K562 (cell line): ENCODE measurements around the gene WNK2. TPM values are rescaled to one million over a fixed set of nuclear protein-coding genes. Genes with fewer than 3 reads are reported as not detected.

Experiments
- ATAC-seq: fragments of 200-7000 bp; cut with Tn5 transposase; 3 replicates; pipeline ENCODE4 v1.9.1; 2020; ENCODE audit warnings: moderate library complexity
- BruUV-seq: library from RNA; stranded (reverse); fragments of 400-500 nt; replicated peaks from 2 replicates; lab custom pipeline; 2021; lab: Mats Ljungman, UMichigan
- CTCF ChIA-PET: fragments of 300-600 bp; formaldehyde crosslinking; extraction: SDS; loops from one replicate; lab custom pipeline; 2021; ENCODE audit warnings: low intra/inter-chr PET ratio; lab: Yijun Ruan, JAX
- POLR2A ChIA-PET: fragments of 300-600, 350-650 bp; sonication (Branson Sonifier 250); formaldehyde crosslinking; extraction: SDS; loops from one replicate; lab custom pipeline; 2021; ENCODE audit warnings: antibody characterized with exemption, inconsistent platforms; lab: Yijun Ruan, JAX
- DNase-seq, 4 experiments: peaks; one replicate each; pipeline versions ENCODE4 v3.0.0 to v3.0.0-alpha.2; 2011 to 2018; ENCODE audit warnings: low spot score in 3 of 4, mixed read lengths in 3 of 4; ENCODE audit errors: extremely low read depth in 1 of 4
- FAIRE-seq: peaks from 2 replicates; lab custom pipeline; 2011; peaks lifted over from hg19 to GRCh38; lab: Jason Lieb, UNC
- H2AFZ ChIP-seq: 2 replicates; pipeline ENCODE4 v1.6.0; 2011; ENCODE audit warnings: low read depth, low read length, control low read depth, inconsistent platforms
- H3K27ac ChIP-seq: fragments of 200-600 bp; 3 replicates; pipeline ENCODE4 v1.8.0; 2011; ENCODE audit warnings: low read depth, mild to moderate bottlenecking, control low read depth, inconsistent platforms, low read length, moderate library complexity, mixed read lengths; ENCODE audit errors: extremely low read depth
- H3K27me3 ChIP-seq, 2 experiments: fragments of 300-600 bp in 1 of 2; 2 replicates in 1 of 2; 3 replicates in 1 of 2; pipeline versions ENCODE4 v1.6.0 to v1.8.0; 2011; ENCODE audit warnings: inconsistent platforms in 2 of 2, low read length in 2 of 2, mild to moderate bottlenecking in 1 of 2, mixed read lengths in 1 of 2, moderate library complexity in 1 of 2; ENCODE audit not compliant: control insufficient read depth in 2 of 2, insufficient read depth in 2 of 2
- H3K36me3 ChIP-seq: fragments of 300-600 bp; 3 replicates; pipeline ENCODE4 v1.8.0; 2011; ENCODE audit warnings: mild to moderate bottlenecking, low read length, inconsistent platforms; ENCODE audit not compliant: control insufficient read depth, insufficient read depth
- H3K4me1 ChIP-seq, 2 experiments: fragments of 200-600 bp in 1 of 2; replicated peaks in 1 of 2; 2 replicates in 1 of 2; 3 replicates in 1 of 2; pipeline versions ENCODE4 v1.5.1 to v1.8.0; 2011; ENCODE audit warnings: inconsistent platforms in 2 of 2, low read length in 2 of 2, mild to moderate bottlenecking in 1 of 2, mixed read lengths in 1 of 2, moderate library complexity in 1 of 2; ENCODE audit not compliant: control insufficient read depth in 2 of 2, insufficient read depth in 2 of 2
- H3K4me2 ChIP-seq: 2 replicates; pipeline ENCODE4 v1.6.1; 2011; ENCODE audit warnings: low read length, control low read depth, inconsistent platforms, mixed read lengths; ENCODE audit not compliant: insufficient read depth
- H3K4me3 ChIP-seq: fragments of 200-600 bp; sonication (generic), shearing (Covaris generic); 2 replicates; pipeline ENCODE4 v1.5.1; 2016; ENCODE audit warnings: control low read depth, inconsistent platforms
- H3K79me2 ChIP-seq: fragments of 200-600 bp; 3 replicates; pipeline ENCODE4 v1.8.0; 2011; ENCODE audit warnings: low read length, inconsistent platforms; ENCODE audit not compliant: control insufficient read depth, insufficient read depth
- H3K9ac ChIP-seq, 2 experiments: 2 replicates each; pipeline versions ENCODE4 v1.6.0 to v1.6.1; 2011; ENCODE audit warnings: low read depth in 2 of 2, low read length in 2 of 2, control low read depth in 1 of 2, inconsistent platforms in 1 of 2, mild to moderate bottlenecking in 1 of 2, mixed read lengths in 1 of 2; ENCODE audit not compliant: insufficient read depth in 1 of 2
- H3K9me1 ChIP-seq: one replicate; pipeline ENCODE4 v1.6.0; 2011; ENCODE audit warnings: inconsistent platforms, mild to moderate bottlenecking, low read length, moderate library complexity; ENCODE audit not compliant: control insufficient read depth, insufficient read depth
- H3K9me3 ChIP-seq: replicated peaks from 2 replicates; pipeline ENCODE4 v1.5.1; 2011; ENCODE audit warnings: low read depth, low read length, inconsistent platforms; ENCODE audit not compliant: control insufficient read depth, insufficient read depth
- H4K20me1 ChIP-seq: replicated peaks from 2 replicates; pipeline ENCODE4 v1.6.1; 2011; ENCODE audit warnings: low read length, inconsistent platforms, mixed read lengths; ENCODE audit not compliant: control insufficient read depth, insufficient read depth
- ELK3 ChIP-seq: fragments of 450-650 bp; formaldehyde crosslinking; IDR thresholded peaks from 2 replicates; pipeline ENCODE4 v1.4.0; 2020; ENCODE audit warnings: mild to moderate bottlenecking
- NELFE ChIP-seq: IDR thresholded peaks from 2 replicates; pipeline ENCODE4 v1.6.1; 2011; ENCODE audit warnings: mild to moderate bottlenecking; ENCODE audit not compliant: insufficient read depth, insufficient read length
- NR2F6 ChIP-seq: fragments of 450-650 bp; formaldehyde crosslinking; IDR thresholded peaks from 2 replicates; pipeline ENCODE4 v1.4.0; 2020; ENCODE audit warnings: mild to moderate bottlenecking
- SP1 ChIP-seq: sonication (generic); formaldehyde crosslinking; IDR thresholded peaks from 2 replicates; pipeline ENCODE4 v1.8.1; 2022; ENCODE audit warnings: mild to moderate bottlenecking, missing genetic modification reagents
- WGBS: fragments of 100-300 bp; shearing (Covaris generic); methylation state at CpG from one replicate; pipeline ENCODE4 v1.1.6; 2016; ENCODE audit warnings: low coverage, mixed read lengths; ENCODE audit not compliant: insufficient coverage; ENCODE audit errors: missing lambda C conversion rate; 5-methylcytosine and 5-hydroxymethylcytosine counted together
- in situ Hi-C: fragments of 300-500 bp; cut with MboI; formaldehyde crosslinking; loops from 4 replicates; pipeline ENCODE4 v1.15.0; 2018; ENCODE audit warnings: inconsistent platforms, mixed read lengths
- intact Hi-C: fragments of 100-400 bp; cut with micrococcal nuclease; formaldehyde crosslinking; loops from 2 replicates; pipeline ENCODE4 v1.14.2; 2022
- polyA plus RNA-seq, 8 experiments: library from polyadenylated mRNA; depleted of rRNA in 4 of 8; stranded (reverse) in 5 of 8; unstranded in 3 of 8; fragments of >200 nt; fragmentation: Nextera tagmentation in 2 of 8; fragmentation: Illumina TruSeq in 1 of 8; extraction: Ambion mirVana in 2 of 8; extraction: Trizol in 1 of 8; gene quantifications; 2 replicates each; pipeline versions ENCODE4 v1.2.1 to v1.2.3, GENCODE V29; 2011 to 2014; ENCODE audit warnings: inconsistent platforms in 1 of 8, missing spikeins in 1 of 8
- total RNA-seq, 7 experiments: library from RNA; depleted of rRNA in 6 of 7; stranded (reverse); fragments of >200 nt in 6 of 7; fragmentation: Illumina TruSeq in 2 of 7; extraction: Trizol in 2 of 7; gene quantifications; 2 replicates each; pipeline versions ENCODE4 v1.2.1 to v1.2.3, GENCODE V29; 2011 to 2021; ENCODE audit warnings: low replicate concordance in 1 of 7

The WNK2 gene
- total and polyA plus RNA-seq, 9 of the 15 experiments (the other 6 are each of a cell fraction or from before 2014, with no cell fraction given): 0.36 to 3.3 (median 0.64) TPM; not detected in 2

DNA sequence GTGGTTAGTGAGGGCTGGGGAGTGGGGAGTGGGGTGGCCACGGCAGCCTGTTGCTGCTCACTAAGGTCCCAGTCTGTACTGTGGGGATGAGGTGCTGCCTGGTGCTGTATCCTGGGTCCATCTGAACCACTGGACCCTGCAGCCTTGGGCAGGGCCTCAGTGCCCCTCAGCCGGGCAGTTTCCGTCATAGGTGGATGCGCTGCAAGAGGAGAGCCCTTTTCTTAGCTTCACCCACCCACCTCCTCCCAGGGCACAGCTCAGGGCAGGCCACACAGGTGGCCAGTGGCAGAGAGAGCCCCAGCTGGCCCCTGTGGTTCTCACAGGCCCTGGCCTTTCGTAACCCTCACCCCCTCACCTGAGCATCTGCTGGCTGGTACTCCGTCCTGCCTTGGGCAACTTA, 46.2 kb downstream of the WNK2 start (continued):
- TF ChIP-seq ELK3 (CRISPR knock-in tag): no peak
- no peak for TF ChIP-seq NELFE

DNA sequence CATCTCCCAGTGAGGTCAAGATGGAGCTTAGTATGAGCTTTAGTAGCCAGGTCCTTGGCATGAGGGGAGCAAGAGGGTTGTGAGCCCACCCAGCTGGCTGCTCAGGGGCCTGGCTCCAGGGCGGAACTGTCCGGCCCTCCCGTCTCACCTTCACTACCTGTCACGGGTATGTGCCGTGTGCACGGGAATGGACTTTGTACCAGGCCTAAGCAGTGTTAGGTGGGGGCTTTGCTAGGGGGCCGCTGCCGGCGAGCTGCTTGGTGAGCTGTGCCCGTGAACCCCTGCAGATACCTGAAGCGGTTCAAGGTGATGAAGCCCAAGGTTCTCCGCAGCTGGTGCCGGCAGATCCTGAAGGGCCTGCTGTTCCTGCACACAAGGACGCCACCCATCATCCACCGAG, 46.7 kb downstream of the WNK2 start:
- BruUV-seq: no TSS peak
- Histone ChIP-seq H3K4me2 (no peak overlapping the region), H4K20me1 (peaks cover 10% of the 10 kb centered on the region; the same call in 1 of the 2 replicates), H3K9me3 (no peaks in the 10 kb centered on the region), H3K27me3 (peaks cover 9 to 74% of the 10 kb centered on the region in 2 experiments; a peak in 3 of 5 replicates), H3K27ac (no peak overlapping the region), H3K36me3 (no peaks in the 10 kb centered on the region), H3K4me3 (no peak overlapping the region), H3K9me1 (no peaks in the 10 kb centered on the region), H2AFZ (no peak overlapping the region), H3K79me2 (no peaks in the 10 kb centered on the region), H3K9ac (no peak overlapping the region), H3K4me1 (no peaks in the 10 kb centered on the region; a peak in 1 of 5 replicates)
- DNase-seq: no peak
- CTCF ChIA-PET: no interaction called here
- WGBS: 13% methylated on average over 15 of the region's 15 CpGs
- TF ChIP-seq SP1 (no peak), NR2F6 (no peak)
- POLR2A ChIA-PET: interaction anchor here (0.7 to 2.0 kb wide), 2 partner anchors 11 to 12 kb away, joined by 3 to 5 read pairs; no protein-coding TSS in a partner anchor
- FAIRE-seq: no peak
- in situ Hi-C loops: no loop called here
- intact Hi-C loops: no loop called here
- ATAC-seq: no peak
